Measurements from ENCODE around the gene OR1F1. TPM values are rescaled to one million over a fixed set of nuclear protein-coding genes. Genes with fewer than 3 reads are reported as not detected.

OR1F1 gene
- total and polyA plus RNA-seq, 2 of the 8 experiments (the other 6 are each of a cell fraction or from before 2014, with no cell fraction given), result 0.52 to 1.2 TPM

GRCh38 chr16:3234543-3234856 is 46.5 kb downstream of the OR1F1 start:
- no peaks in the 10 kb centered on the region for H4K20me1 ChIP-seq (replicated peaks in 1 of 2; ENCODE audit: control insufficient read depth in 1 of 2, insufficient read depth in 2 of 2, low read length in 2 of 2)
- peaks cover 4% of the 10 kb centered on the region for H3K23me2 ChIP-seq (ENCODE audit: low read depth, low read length)
- FAIRE-seq (no peak), DNase-seq (ENCODE audit: low read depth in 1 of 2, low spot score in 2 of 2) (no peak)
- CTCF ChIA-PET (ENCODE audit: partially characterized antibody), result interaction anchor here (0.8 to 1.7 kb wide), 3 partner anchors 33 to 104 kb away, joined by 3 to 4 read pairs (median 3); no protein-coding TSS in a partner anchor
- H4K91ac ChIP-seq (replicated peaks; ENCODE audit: insufficient read length, low read length), result no peak overlapping the region
- H3K9me3 ChIP-seq (ENCODE audit: insufficient read depth in 2 of 2, low read depth in 1 of 2, low read length in 1 of 2), result peaks cover 8 to 19% of the 10 kb centered on the region in 2 experiments; a peak in 3 of 4 replicates
- H2BK5ac ChIP-seq (ENCODE audit: low read depth, low read length), result peak overlapping the region; percentile 91; the same call in 1 of the 2 replicates
- no peak overlapping the region for H2AK5ac ChIP-seq (ENCODE audit: low read depth, low read length)
- H3K4me2 ChIP-seq (ENCODE audit: insufficient read depth in 1 of 2, low read depth in 2 of 2, low read length in 2 of 2), result peak overlapping the region; percentile 81 to 87
- peak overlapping the region; percentile 48; the same call in 1 of the 2 replicates for H3K18ac ChIP-seq (ENCODE audit: extremely low read depth, low read length)
- H3K56ac ChIP-seq (replicated peaks; ENCODE audit: insufficient read length, low read depth, low read length), result peak overlapping the region; percentile 21
- POLR2A ChIA-PET (ENCODE audit: partially characterized antibody), result interaction anchor here (0.6 to 1.9 kb wide), 14 partner anchors 9 to 167 kb away, joined by 3 to 7 read pairs (median 4); partner anchors contain the start of gene ZNF174
- H3K4ac ChIP-seq (replicated peaks; ENCODE audit: insufficient read length, low read depth, low read length), result no peak overlapping the region
- no peak overlapping the region for H2BK15ac ChIP-seq (ENCODE audit: low read length)
- peak overlapping the region; percentile 86 to 95 (median 88) for H3K4me3 ChIP-seq (ENCODE audit: extremely low read depth in 1 of 4, insufficient read depth in 2 of 4, low read depth in 3 of 4, low read length in 4 of 4)
- 8% methylated on average over 18 of the region's 18 CpGs; no CpG with 5 or more reads in 1 of the 2 experiments for WGBS, 2 experiments (ENCODE audit: extremely low coverage in 1 of 2, insufficient coverage in 1 of 2, insufficient read length in 1 of 2, insufficient replicate concordance in 2 of 2, low coverage in 1 of 2, low lambda C conversion rate in 2 of 2, missing lambda C conversion rate in 1 of 2)
- peaks cover 3% of the 10 kb centered on the region; the same call in 1 of the 2 replicates for H3K79me1 ChIP-seq (ENCODE audit: low read depth, low read length)
- peak overlapping the region; percentile 68 to 83 (median 75) for H3K9ac ChIP-seq (replicated peaks in 1 of 4; ENCODE audit: extremely low read depth in 1 of 4, low read depth in 3 of 4, low read length in 3 of 4)
- no peak for TF ChIP-seq TCF12 (IDR thresholded peaks at IDR 0.05; ENCODE audit: low read depth, low read length)
- no peak for TF ChIP-seq GABPA (IDR thresholded peaks at IDR 0.05; ENCODE audit: borderline replicate concordance, insufficient read depth, low read length)
- TF ChIP-seq SUZ12 (IDR thresholded peaks at IDR 0.05; ENCODE audit: low read length), result no peak
- peak overlapping the region; percentile 35; the same call in 1 of the 2 replicates for H3K27ac ChIP-seq (ENCODE audit: low read depth, low read length)
- H3K14ac ChIP-seq (ENCODE audit: insufficient read length), result no peak overlapping the region
- H3K4me1 ChIP-seq (replicated peaks in 1 of 4; ENCODE audit: control insufficient read depth in 3 of 4, insufficient read depth in 4 of 4, low read length in 3 of 4), result peaks cover 0 to 4% (median 0%) of the 10 kb centered on the region in 4 experiments; a peak in 2 of 7 replicates
- H3K27me3 ChIP-seq (replicated peaks in 1 of 4; ENCODE audit: control insufficient read depth in 3 of 4, extremely low read depth in 1 of 4, insufficient read depth in 3 of 4, low read length in 3 of 4), result no peaks in the 10 kb centered on the region; a peak in 2 of 7 replicates
- no peak overlapping the region for H2BK20ac ChIP-seq (ENCODE audit: low read length)
- peaks cover 17 to 39% (median 26%) of the 10 kb centered on the region in 4 experiments for H3K36me3 ChIP-seq (ENCODE audit: control insufficient read depth in 2 of 4, insufficient read depth in 4 of 4, low read length in 3 of 4)
- no peak overlapping the region for H2BK120ac ChIP-seq (replicated peaks; ENCODE audit: low read depth, low read length)
- no peak overlapping the region for H4K5ac ChIP-seq (ENCODE audit: insufficient read length, low read depth, low read length)
- peaks cover 0 to 5% of the 10 kb centered on the region in 2 experiments; a peak in 1 of 4 replicates for H3K79me2 ChIP-seq (ENCODE audit: control insufficient read depth in 1 of 2, insufficient read depth in 2 of 2, low read length in 2 of 2)
- peak overlapping the region; percentile 45 for H4K8ac ChIP-seq (ENCODE audit: extremely low read depth, insufficient read depth, low read length)
- H3K23ac ChIP-seq (ENCODE audit: insufficient read length), result no peak overlapping the region
- peak overlapping the region; percentile 7; the same call in 1 of the 2 replicates for H2AFZ ChIP-seq (ENCODE audit: low read length)
- H2BK12ac ChIP-seq (ENCODE audit: low read depth, low read length), result no peak overlapping the region
